ENCODE measurements around the gene MET.
"Not testable (repeated sequence)": the region's sequence is repeated elsewhere in the genome, so short reads cannot be mapped to it uniquely, and the experiment has no call there.

The MET gene

DNA sequence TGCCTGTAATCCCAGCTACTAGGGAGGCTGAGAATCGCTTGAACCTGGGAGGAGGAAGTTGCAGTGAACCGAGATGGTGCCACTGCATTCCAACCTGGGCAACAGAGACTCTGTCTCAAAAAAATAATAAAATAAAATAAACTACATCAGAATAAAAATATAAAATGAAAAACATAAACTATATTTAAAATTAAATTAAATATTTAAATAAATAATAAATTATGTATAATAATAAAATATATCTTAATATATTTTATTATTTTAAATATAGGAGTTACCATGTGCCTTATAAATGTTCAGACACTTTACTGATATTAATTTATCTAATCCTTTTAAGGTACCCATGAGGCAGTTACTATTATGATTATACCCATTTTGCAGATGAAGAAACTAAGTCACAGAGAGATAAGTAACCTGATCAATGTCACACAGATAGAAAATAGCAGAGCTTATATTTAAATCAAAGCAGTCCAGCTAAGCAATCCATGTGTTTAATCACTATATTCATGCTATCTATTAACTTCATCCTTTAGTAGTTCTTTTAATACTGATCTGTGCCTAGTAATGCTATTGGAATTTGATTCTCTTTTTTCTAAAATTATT is 30.3 kb upstream of the MET start:
- H3K27me3 ChIP-seq (ENCODE audit: control insufficient read depth in 1 of 2, insufficient read depth in 2 of 2, low read length in 2 of 2) = no peaks in the 10 kb centered on the region
- H3K36me3 ChIP-seq (ENCODE audit: control insufficient read depth in 2 of 2, insufficient read depth in 2 of 2, low read length in 2 of 2) = no peaks in the 10 kb centered on the region
- H3K4me1 ChIP-seq (ENCODE audit: control insufficient read depth, insufficient read depth, low read length) = no peaks in the 10 kb centered on the region
- no peaks in the 10 kb centered on the region for H3K9me3 ChIP-seq (ENCODE audit: control insufficient read depth in 2 of 2, low read length in 2 of 2)
- no peak overlapping the region for H3K4me3 ChIP-seq (ENCODE audit: low read length in 2 of 2)
- no peak overlapping the region for H3K27ac ChIP-seq (ENCODE audit: low read length)
- no peak overlapping the region for H3K9ac ChIP-seq (ENCODE audit: low read length in 2 of 2)

DNA sequence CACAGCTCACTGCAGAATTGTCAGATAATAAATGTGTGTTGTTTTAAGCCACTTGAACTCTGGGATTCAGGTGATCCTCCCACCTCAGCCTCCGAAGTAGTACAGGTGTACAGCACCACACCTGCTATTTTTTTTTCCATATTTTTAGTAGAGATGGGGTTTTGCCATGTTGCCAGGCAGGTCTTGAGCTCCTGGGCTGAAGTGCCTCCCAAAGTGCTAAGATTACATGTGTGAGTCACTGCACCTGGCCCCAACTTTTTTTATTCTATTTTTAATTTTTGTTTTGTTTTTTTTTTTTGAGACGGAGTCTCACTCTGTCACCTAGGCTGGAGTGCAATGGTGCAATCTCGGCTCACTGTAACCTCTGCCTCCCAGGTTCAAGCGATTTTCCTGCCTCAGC is 28.8 kb upstream of the MET start:
- not testable (repeated sequence) for H3K4me1 ChIP-seq (ENCODE audit: control insufficient read depth, insufficient read depth, low read length); H3K36me3 ChIP-seq (ENCODE audit: control insufficient read depth in 2 of 2, insufficient read depth in 2 of 2, low read length in 2 of 2); H3K27ac ChIP-seq (ENCODE audit: low read length); H3K4me3 ChIP-seq (ENCODE audit: low read length in 2 of 2); H3K9ac ChIP-seq (ENCODE audit: low read length in 2 of 2); H3K27me3 ChIP-seq (ENCODE audit: control insufficient read depth in 1 of 2, insufficient read depth in 2 of 2, low read length in 2 of 2); H3K9me3 ChIP-seq (ENCODE audit: control insufficient read depth in 2 of 2, low read length in 2 of 2)

DNA sequence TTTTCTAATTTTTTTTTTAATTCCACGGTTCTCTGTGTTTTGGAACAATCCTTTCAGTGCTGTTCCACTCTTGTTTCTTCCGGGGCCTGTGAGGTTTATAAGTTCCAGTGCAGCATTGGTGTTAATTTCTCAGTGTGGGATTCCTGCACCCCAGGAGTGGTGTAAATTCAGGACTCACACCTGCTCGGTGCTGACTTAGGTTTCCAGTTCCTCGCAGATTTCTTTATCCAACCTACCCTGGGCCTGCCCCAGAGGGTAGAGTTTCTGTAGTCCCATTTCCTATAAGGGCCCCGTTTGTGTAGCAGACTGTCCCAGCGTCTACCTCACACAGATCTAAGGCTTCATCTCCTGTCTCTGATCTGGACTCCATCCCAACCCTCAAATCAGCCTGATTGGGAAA is 27.4 kb upstream of the MET start:
- Histone ChIP-seq H3K9ac (ENCODE audit: low read length in 2 of 2) (no peak overlapping the region), H3K27ac (ENCODE audit: low read length) (no peak overlapping the region), H3K4me3 (ENCODE audit: low read length in 2 of 2) (no peak overlapping the region), H3K4me1 (ENCODE audit: control insufficient read depth, insufficient read depth, low read length) (no peaks in the 10 kb centered on the region), H3K36me3 (ENCODE audit: control insufficient read depth in 2 of 2, insufficient read depth in 2 of 2, low read length in 2 of 2) (no peaks in the 10 kb centered on the region), H3K9me3 (ENCODE audit: control insufficient read depth in 2 of 2, low read length in 2 of 2) (no peaks in the 10 kb centered on the region), H3K27me3 (ENCODE audit: control insufficient read depth in 1 of 2, insufficient read depth in 2 of 2, low read length in 2 of 2) (no peaks in the 10 kb centered on the region)

DNA sequence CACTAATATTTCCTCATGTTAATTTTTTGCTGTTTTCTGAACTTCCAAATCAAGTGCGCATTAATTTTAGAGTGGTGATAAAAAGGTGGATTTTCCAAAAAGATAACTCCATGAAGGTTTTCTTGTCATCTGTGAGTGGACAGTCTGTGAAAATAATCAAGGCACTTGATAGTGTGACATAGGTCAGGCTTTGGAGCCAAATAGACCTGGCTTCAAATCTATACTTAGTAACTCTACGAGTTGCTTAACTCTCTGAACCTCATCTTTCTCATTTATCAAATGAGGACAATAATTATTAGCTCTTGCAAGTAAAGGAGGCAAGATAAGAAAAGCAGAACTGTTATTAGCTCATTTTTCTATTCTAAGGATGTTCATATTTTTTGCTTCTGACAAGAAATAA is 24.7 kb upstream of the MET start:
- Histone ChIP-seq H3K4me1 (ENCODE audit: control insufficient read depth, insufficient read depth, low read length) (no peaks in the 10 kb centered on the region), H3K27ac (ENCODE audit: low read length) (no peak overlapping the region), H3K27me3 (ENCODE audit: control insufficient read depth in 1 of 2, insufficient read depth in 2 of 2, low read length in 2 of 2) (no peaks in the 10 kb centered on the region), H3K9me3 (ENCODE audit: control insufficient read depth in 2 of 2, low read length in 2 of 2) (no peaks in the 10 kb centered on the region), H3K4me3 (ENCODE audit: low read length in 2 of 2) (no peak overlapping the region), H3K9ac (ENCODE audit: low read length in 2 of 2) (no peak overlapping the region), H3K36me3 (ENCODE audit: control insufficient read depth in 2 of 2, insufficient read depth in 2 of 2, low read length in 2 of 2) (no peaks in the 10 kb centered on the region)

DNA sequence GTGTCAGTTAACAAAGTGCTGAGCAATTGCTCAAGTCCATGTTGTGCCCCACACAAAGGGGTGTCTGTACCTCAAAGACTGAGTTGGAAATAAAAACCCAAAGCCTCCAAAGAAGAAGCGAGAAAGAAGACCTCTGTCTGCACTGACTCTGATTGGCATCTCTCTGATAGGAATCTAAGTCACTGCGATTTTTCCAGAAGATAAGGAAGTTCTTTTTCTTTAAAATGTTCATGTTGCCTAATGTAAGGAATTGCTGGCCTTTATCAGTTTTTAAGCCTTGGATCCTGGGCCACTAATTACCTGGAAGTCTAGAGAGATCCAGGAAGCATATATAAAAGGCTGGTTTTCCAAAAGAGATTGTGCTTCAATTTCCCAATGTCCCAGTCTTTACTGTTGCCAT is 24.1 kb upstream of the MET start:
- Histone ChIP-seq H3K4me1 (ENCODE audit: control insufficient read depth, insufficient read depth, low read length) (no peaks in the 10 kb centered on the region), H3K9me3 (ENCODE audit: control insufficient read depth in 2 of 2, low read length in 2 of 2) (no peaks in the 10 kb centered on the region), H3K4me3 (ENCODE audit: low read length in 2 of 2) (no peak overlapping the region), H3K27ac (ENCODE audit: low read length) (no peak overlapping the region), H3K27me3 (ENCODE audit: control insufficient read depth in 1 of 2, insufficient read depth in 2 of 2, low read length in 2 of 2) (no peaks in the 10 kb centered on the region), H3K9ac (ENCODE audit: low read length in 2 of 2) (no peak overlapping the region), H3K36me3 (ENCODE audit: control insufficient read depth in 2 of 2, insufficient read depth in 2 of 2, low read length in 2 of 2) (no peaks in the 10 kb centered on the region)

DNA sequence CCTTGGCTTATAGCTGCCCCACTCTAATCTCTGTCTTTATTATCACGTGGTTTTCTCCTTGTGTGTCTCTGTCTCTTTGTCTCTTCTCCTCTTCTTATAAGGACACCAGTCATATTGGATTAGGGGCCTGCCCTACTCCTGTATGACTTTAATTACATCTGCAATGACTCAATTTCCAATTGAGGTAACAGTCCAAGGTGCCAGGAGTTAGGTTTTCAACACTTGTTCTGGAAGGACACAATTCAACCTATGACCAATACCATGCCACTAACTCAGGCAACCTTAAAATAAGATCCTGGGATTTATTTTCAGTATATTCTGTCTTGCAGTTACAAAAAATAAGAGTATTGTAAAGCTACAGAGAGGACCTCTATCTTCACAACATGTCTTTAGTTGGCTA is 21.6 kb upstream of the MET start:
- Histone ChIP-seq H3K9me3 (ENCODE audit: control insufficient read depth in 2 of 2, low read length in 2 of 2) (no peaks in the 10 kb centered on the region), H3K27ac (ENCODE audit: low read length) (no peak overlapping the region), H3K4me3 (ENCODE audit: low read length in 2 of 2) (no peak overlapping the region), H3K4me1 (ENCODE audit: control insufficient read depth, insufficient read depth, low read length) (no peaks in the 10 kb centered on the region), H3K27me3 (ENCODE audit: control insufficient read depth in 1 of 2, insufficient read depth in 2 of 2, low read length in 2 of 2) (no peaks in the 10 kb centered on the region), H3K36me3 (ENCODE audit: control insufficient read depth in 2 of 2, insufficient read depth in 2 of 2, low read length in 2 of 2) (no peaks in the 10 kb centered on the region), H3K9ac (ENCODE audit: low read length in 2 of 2) (no peak overlapping the region)

DNA sequence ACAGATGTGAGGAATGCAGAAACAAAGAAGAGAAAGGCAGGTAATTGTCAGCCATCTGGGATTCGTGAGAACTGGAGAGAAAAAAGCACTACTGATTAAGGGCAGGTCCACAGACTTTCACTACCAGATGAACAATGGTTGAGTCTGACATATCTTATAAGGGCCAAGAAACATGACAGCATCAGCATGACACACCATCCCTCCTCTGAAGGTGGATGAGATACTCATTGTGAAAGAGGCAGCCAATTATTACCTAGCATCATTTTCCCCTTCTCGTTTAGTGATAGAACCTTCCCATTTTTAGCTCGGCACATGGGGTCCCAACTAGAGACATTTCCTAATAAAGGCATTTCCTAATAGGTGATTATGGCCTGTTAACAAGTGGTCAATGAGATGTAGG is 19.2 kb upstream of the MET start:
- H3K27me3 ChIP-seq (ENCODE audit: control insufficient read depth in 1 of 2, insufficient read depth in 2 of 2, low read length in 2 of 2) = no peaks in the 10 kb centered on the region
- H3K4me1 ChIP-seq (ENCODE audit: control insufficient read depth, insufficient read depth, low read length) = no peaks in the 10 kb centered on the region
- no peaks in the 10 kb centered on the region for H3K36me3 ChIP-seq (ENCODE audit: control insufficient read depth in 2 of 2, insufficient read depth in 2 of 2, low read length in 2 of 2)
- no peak overlapping the region for H3K27ac ChIP-seq (ENCODE audit: low read length)
- no peaks in the 10 kb centered on the region for H3K9me3 ChIP-seq (ENCODE audit: control insufficient read depth in 2 of 2, low read length in 2 of 2)
- no peak overlapping the region for H3K9ac ChIP-seq (ENCODE audit: low read length in 2 of 2)
- H3K4me3 ChIP-seq (ENCODE audit: low read length in 2 of 2) = no peak overlapping the region

DNA sequence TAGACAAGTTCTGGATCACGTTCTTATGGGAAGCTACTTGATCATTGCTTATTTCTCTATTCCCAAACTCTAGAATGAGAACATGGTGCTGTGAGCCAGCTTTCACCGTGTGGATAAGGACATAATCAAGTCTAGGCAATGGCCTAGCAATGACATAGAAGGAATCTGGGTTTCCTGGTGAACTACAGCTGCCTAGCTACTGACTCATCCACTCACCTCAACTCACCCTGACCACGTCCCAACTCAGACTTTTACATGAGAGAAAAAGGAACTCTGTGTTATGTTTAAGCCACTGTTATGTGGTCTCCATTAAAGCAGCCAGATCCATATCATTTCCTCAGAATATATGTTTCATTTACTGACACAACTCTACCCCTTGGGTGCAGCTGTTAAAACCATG is 18.8 kb upstream of the MET start:
- H3K4me1 ChIP-seq (ENCODE audit: control insufficient read depth, insufficient read depth, low read length) = no peaks in the 10 kb centered on the region
- H3K9ac ChIP-seq (ENCODE audit: low read length in 2 of 2) = no peak overlapping the region
- H3K9me3 ChIP-seq (ENCODE audit: control insufficient read depth in 2 of 2, low read length in 2 of 2) = no peaks in the 10 kb centered on the region
- no peak overlapping the region for H3K27ac ChIP-seq (ENCODE audit: low read length)
- H3K36me3 ChIP-seq (ENCODE audit: control insufficient read depth in 2 of 2, insufficient read depth in 2 of 2, low read length in 2 of 2) = no peaks in the 10 kb centered on the region
- H3K4me3 ChIP-seq (ENCODE audit: low read length in 2 of 2) = no peak overlapping the region
- H3K27me3 ChIP-seq (ENCODE audit: control insufficient read depth in 1 of 2, insufficient read depth in 2 of 2, low read length in 2 of 2) = no peaks in the 10 kb centered on the region

DNA sequence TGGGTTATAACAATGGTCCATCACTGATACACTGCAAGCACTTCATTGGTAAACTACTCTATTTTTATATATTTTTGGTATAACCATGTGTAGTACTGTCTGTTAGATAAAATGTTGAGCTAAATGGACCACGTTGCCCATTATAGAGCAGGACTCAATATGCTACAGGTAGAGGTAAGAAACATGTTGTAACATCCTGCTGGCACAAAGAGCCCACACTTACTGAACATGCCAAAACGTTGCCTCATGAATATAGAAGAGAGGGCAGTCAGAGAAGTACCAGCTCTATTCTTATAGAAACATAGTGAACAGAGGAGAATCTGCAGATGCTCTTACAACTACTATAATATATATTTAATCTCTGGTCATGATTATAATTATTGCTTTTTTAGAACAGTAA is 18.4 kb upstream of the MET start:
- H3K9me3 ChIP-seq (ENCODE audit: control insufficient read depth in 2 of 2, low read length in 2 of 2) = no peaks in the 10 kb centered on the region
- no peaks in the 10 kb centered on the region for H3K27me3 ChIP-seq (ENCODE audit: control insufficient read depth in 1 of 2, insufficient read depth in 2 of 2, low read length in 2 of 2)
- no peaks in the 10 kb centered on the region for H3K36me3 ChIP-seq (ENCODE audit: control insufficient read depth in 2 of 2, insufficient read depth in 2 of 2, low read length in 2 of 2)
- no peaks in the 10 kb centered on the region for H3K4me1 ChIP-seq (ENCODE audit: control insufficient read depth, insufficient read depth, low read length)
- H3K27ac ChIP-seq (ENCODE audit: low read length) = no peak overlapping the region
- no peak overlapping the region for H3K9ac ChIP-seq (ENCODE audit: low read length in 2 of 2)
- no peak overlapping the region for H3K4me3 ChIP-seq (ENCODE audit: low read length in 2 of 2)

DNA sequence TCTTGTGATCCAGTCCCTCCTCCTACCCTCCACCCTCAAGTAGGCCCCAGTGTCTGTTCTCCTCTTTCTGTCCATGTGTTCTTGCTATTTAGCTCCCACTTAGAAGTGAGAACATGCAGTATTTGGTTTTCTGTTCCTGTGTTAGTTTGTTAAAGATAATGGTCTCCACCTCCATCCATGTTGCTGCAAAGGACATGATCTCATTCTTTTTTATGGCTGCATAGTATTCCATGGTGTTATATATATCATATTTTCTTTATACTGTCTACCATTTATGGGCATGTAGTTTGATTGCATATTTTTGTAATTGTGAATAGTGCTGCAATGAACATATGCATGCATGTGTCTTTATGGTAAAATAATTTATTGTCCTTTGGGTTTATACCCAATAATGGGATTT is 12.7 kb upstream of the MET start:
- H3K4me3 ChIP-seq (ENCODE audit: low read length in 2 of 2); H3K27ac ChIP-seq (ENCODE audit: low read length); H3K27me3 ChIP-seq (ENCODE audit: control insufficient read depth in 1 of 2, insufficient read depth in 2 of 2, low read length in 2 of 2); H3K4me1 ChIP-seq (ENCODE audit: control insufficient read depth, insufficient read depth, low read length); H3K9ac ChIP-seq (ENCODE audit: low read length in 2 of 2); H3K9me3 ChIP-seq (ENCODE audit: control insufficient read depth in 2 of 2, low read length in 2 of 2); H3K36me3 ChIP-seq (ENCODE audit: control insufficient read depth in 2 of 2, insufficient read depth in 2 of 2, low read length in 2 of 2): not testable (repeated sequence)

DNA sequence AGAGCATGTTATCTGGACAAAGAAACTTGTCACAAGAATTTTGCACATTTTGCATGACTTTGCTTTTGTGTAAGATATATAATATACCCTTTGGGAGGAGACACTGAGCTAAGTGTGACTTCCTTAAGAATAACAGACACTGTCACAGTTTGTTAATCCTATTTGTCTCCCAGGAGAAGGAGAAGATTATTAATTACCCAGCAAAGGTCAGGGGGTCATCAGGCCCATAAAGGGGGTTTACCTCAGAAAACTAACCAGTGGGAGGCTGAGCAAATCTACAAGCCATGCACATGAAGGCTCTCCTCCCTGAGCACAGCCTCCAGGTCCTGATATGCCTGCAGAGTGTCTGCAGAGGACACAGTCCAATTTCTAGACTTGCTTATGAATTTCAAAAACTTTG is 10.1 kb upstream of the MET start:
- no peaks in the 10 kb centered on the region for H3K27me3 ChIP-seq (ENCODE audit: control insufficient read depth in 1 of 2, insufficient read depth in 2 of 2, low read length in 2 of 2)
- no peaks in the 10 kb centered on the region for H3K4me1 ChIP-seq (ENCODE audit: control insufficient read depth, insufficient read depth, low read length)
- no peak overlapping the region for H3K4me3 ChIP-seq (ENCODE audit: low read length in 2 of 2)
- H3K9ac ChIP-seq (ENCODE audit: low read length in 2 of 2) = no peak overlapping the region
- H3K9me3 ChIP-seq (ENCODE audit: control insufficient read depth in 2 of 2, low read length in 2 of 2) = no peaks in the 10 kb centered on the region
- H3K36me3 ChIP-seq (ENCODE audit: control insufficient read depth in 2 of 2, insufficient read depth in 2 of 2, low read length in 2 of 2) = no peaks in the 10 kb centered on the region
- no peak overlapping the region for H3K27ac ChIP-seq (ENCODE audit: low read length)

All from stomach smooth muscle (tissue), 2 donors.